T-helper 1 cell treated with Interleukin-12 subunit alpha and Interleukin-12 subunit beta and Interleukin-4 antibody, amounts not matched to agents 30 ng/mL and 1 ng/mL, for 36 hours (primary cell): ENCODE data around the gene SNF8. TPM values are rescaled to one million over a fixed set of nuclear protein-coding genes. Genes with fewer than 3 reads are reported as not detected.

Experiments
- intact Hi-C: fragments of 100-400 bp; cut with micrococcal nuclease; formaldehyde crosslinking; loops from one replicate; pipeline ENCODE4 v1.15.1; 2024
- total RNA-seq: library from RNA; stranded (reverse); gene quantifications from 2 replicates; pipeline ENCODE4 v1.2.3, GENCODE V29; 2022

SNF8 gene
- total RNA-seq, 1 donor from 2014 or later = 147 TPM

- intact Hi-C loops = no loop called here
Measured at GRCh38 chr17:48929812-48930165, 14.9 kb downstream of the SNF8 start.

GRCh38 chr17:48928876-48929811, 15.5 kb downstream of the SNF8 start:
- intact Hi-C loops = no loop called here

GRCh38 chr17:48927978-48928745, 16.5 kb downstream of the SNF8 start:
- intact Hi-C loops = no loop called here

- intact Hi-C loops = no loop called here
Measured at GRCh38 chr17:48925991-48926342, 18.7 kb downstream of the SNF8 start.

GRCh38 chr17:48925251-48925990, 19.2 kb downstream of the SNF8 start:
- intact Hi-C loops = no loop called here

- intact Hi-C loops = loop anchor here (1.0 kb wide), 3 partner anchors 7 to 427 kb away; partner anchors contain the start of genes ATP5MC1 and UBE2Z
Measured at GRCh38 chr17:48915459-48916282, 29.0 kb downstream of the SNF8 start.

- intact Hi-C loops = no loop called here
Measured at GRCh38 chr17:48912476-48912875, 32.2 kb downstream of the SNF8 start.

GRCh38 chr17:48910370-48910769, 34.3 kb downstream of the SNF8 start:
- intact Hi-C loops = no loop called here

- intact Hi-C loops = loop anchor here (1.0 to 5.0 kb wide), 6 partner anchors 35 to 1012 kb away; partner anchors contain the start of genes CALCOCO2, NFE2L1, SNF8 and SP2
Measured at GRCh38 chr17:48909783-48910182, 34.9 kb downstream of the SNF8 start.

GRCh38 chr17:48908853-48909394, 35.7 kb downstream of the SNF8 start:
- intact Hi-C loops = loop anchor here (1.0 to 5.0 kb wide), 8 partner anchors 7 to 1012 kb away; partner anchors contain the start of genes ATP5MC1, CALCOCO2, NFE2L1 and SNF8

- intact Hi-C loops = loop anchor here (1.0 to 5.0 kb wide), 6 partner anchors 8 to 1011 kb away; partner anchors contain the start of genes ATP5MC1, NFE2L1 and SP2
Measured at GRCh38 chr17:48908047-48908843, 36.4 kb downstream of the SNF8 start, which contains the start of gene UBE2Z. TSS of gene UBE2Z (plus strand) at chr17:48908407. CDS start at chr17:48908504, 97 bp downstream.

GRCh38 chr17:48907713-48908046, 37.0 kb downstream of the SNF8 start:
- intact Hi-C loops = loop anchor here (1.0 to 5.0 kb wide), 6 partner anchors 9 to 1010 kb away; partner anchors contain the start of genes ATP5MC1, NFE2L1 and SP2

GRCh38 chr17:48905987-48906515, 38.6 kb downstream of the SNF8 start:
- intact Hi-C loops = loop anchor here (5.0 kb wide), 1 partner anchor 1009 kb away; the partner anchor contains the start of gene SP2

- intact Hi-C loops = no loop called here
Measured at GRCh38 chr17:48904428-48904827, 40.2 kb downstream of the SNF8 start.

- intact Hi-C loops = no loop called here
Measured at GRCh38 chr17:48903401-48903800, 41.2 kb downstream of the SNF8 start.

- intact Hi-C loops = no loop called here
Measured at GRCh38 chr17:48901241-48901640, 43.4 kb downstream of the SNF8 start.

GRCh38 chr17:48894886-48895285, 49.8 kb downstream of the SNF8 start:
- intact Hi-C loops = loop anchor here (5.0 to 10.0 kb wide), 2 partner anchors 790 to 848 kb away; partner anchors contain the start of genes CBX1, NFE2L1 and SNX11

GRCh38 chr17:48893646-48894508, 50.8 kb downstream of the SNF8 start:
- intact Hi-C loops = loop anchor here (5.0 to 10.0 kb wide), 2 partner anchors 789 to 847 kb away; partner anchors contain the start of genes CBX1, NFE2L1 and SNX11
